HG03521 (cell line): Measurements from ENCODE around the gene FOSB.

Source experiments
- ATAC-seq: cut with Tn5 transposase; IDR thresholded peaks from one replicate; pipeline ENCODE4 v1.9.1; 2021; ENCODE audit warnings: mild to moderate bottlenecking, moderate library complexity; ENCODE audit not compliant: unreplicated experiment

Gene FOSB

GRCh38 chr19:45442408-45442777 lies 25.4 kb upstream of the FOSB start:
- ATAC-seq = no peak

- ATAC-seq = no peak
Measured at GRCh38 chr19:45442778-45443461, 24.9 kb upstream of the FOSB start.

- no peak for ATAC-seq
Measured at GRCh38 chr19:45443462-45444317, 24.1 kb upstream of the FOSB start.

- peak; percentile 41 for ATAC-seq
Measured at GRCh38 chr19:45444318-45445041, 23.3 kb upstream of the FOSB start.

- ATAC-seq = no peak
Measured at GRCh38 chr19:45445139-45445538, 22.7 kb upstream of the FOSB start.

- ATAC-seq = no peak
Measured at GRCh38 chr19:45446295-45446694, 21.5 kb upstream of the FOSB start.

- no peak for ATAC-seq
Measured at GRCh38 chr19:45446944-45447343, 20.9 kb upstream of the FOSB start.

- ATAC-seq = no peak
Measured at GRCh38 chr19:45448425-45448756, 19.4 kb upstream of the FOSB start.

- no peak for ATAC-seq
Measured at GRCh38 chr19:45448887-45449299, 18.9 kb upstream of the FOSB start.

- ATAC-seq = no peak
Measured at GRCh38 chr19:45450012-45450333, 17.8 kb upstream of the FOSB start.

- peak; percentile 13 for ATAC-seq
Measured at GRCh38 chr19:45451131-45451849, 16.5 kb upstream of the FOSB start.

GRCh38 chr19:45451850-45452387 lies 15.9 kb upstream of the FOSB start:
- no peak for ATAC-seq

GRCh38 chr19:45455707-45456499 lies 11.9 kb upstream of the FOSB start:
- no peak for ATAC-seq

GRCh38 chr19:45456500-45456815 lies 11.3 kb upstream of the FOSB start:
- ATAC-seq = no peak

- no peak for ATAC-seq
Measured at GRCh38 chr19:45457776-45458175, 10.0 kb upstream of the FOSB start.

- ATAC-seq = no peak
Measured at GRCh38 chr19:45460807-45461347, 6.9 kb upstream of the FOSB start.

- no peak for ATAC-seq
Measured at GRCh38 chr19:45462174-45462573, 5.6 kb upstream of the FOSB start.

- ATAC-seq = no peak
Measured at GRCh38 chr19:45463241-45463640, 4.6 kb upstream of the FOSB start.

- no peak for ATAC-seq
Measured at GRCh38 chr19:45464274-45464673, 3.5 kb upstream of the FOSB start.

- no peak for ATAC-seq
Measured at GRCh38 chr19:45464852-45465441, 2.8 kb upstream of the FOSB start.
